Neural cell (in vitro differentiated cells): Measurements from ENCODE around the gene SYNJ1.

Source experiments
- EP300 ChIP-seq: fragments of 450-650 bp; conservative IDR thresholded peaks from 2 replicates; pipeline ENCODE4 v1.6.1; 2014; ENCODE audit warnings: antibody characterized with exemption, mild to moderate bottlenecking, moderate library complexity; ENCODE audit not compliant: poor library complexity, severe bottlenecking
- EZH2 ChIP-seq: fragments of 200-600, 300-800 bp; shearing (Covaris generic), sonication (generic); IDR thresholded peaks from 2 replicates; pipeline ENCODE4 v1.6.1; 2014; ENCODE audit warnings: antibody characterized with exemption, low read length, borderline replicate concordance, mild to moderate bottlenecking; ENCODE audit not compliant: insufficient read depth, poor library complexity, severe bottlenecking
- POLR2AphosphoS5 ChIP-seq: IDR thresholded peaks from 2 replicates; pipeline ENCODE4 v1.6.1; 2012
- RAD21 ChIP-seq: fragments of 450-650 bp; conservative IDR thresholded peaks from 2 replicates; pipeline ENCODE4 v1.6.1; 2014; ENCODE audit warnings: antibody characterized with exemption, mild to moderate bottlenecking, moderate library complexity
- REST ChIP-seq: IDR thresholded peaks from 2 replicates; pipeline ENCODE4 v1.6.1; 2012; ENCODE audit warnings: borderline replicate concordance
- TF ChIP-seq, protein P1 (sequence below): fragments of 450-650 bp; IDR thresholded peaks from 2 replicates; pipeline ENCODE4 v1.5.1; 2014; ENCODE audit warnings: antibody characterized with exemption, mild to moderate bottlenecking, moderate library complexity; ENCODE audit not compliant: poor library complexity, severe bottlenecking

- TF ChIP-seq POLR2AphosphoS5 (no peak), RAD21 (no peak), EP300 (no peak), EZH2 (no peak), REST (no peak)
- TF ChIP-seq, protein P1, sequence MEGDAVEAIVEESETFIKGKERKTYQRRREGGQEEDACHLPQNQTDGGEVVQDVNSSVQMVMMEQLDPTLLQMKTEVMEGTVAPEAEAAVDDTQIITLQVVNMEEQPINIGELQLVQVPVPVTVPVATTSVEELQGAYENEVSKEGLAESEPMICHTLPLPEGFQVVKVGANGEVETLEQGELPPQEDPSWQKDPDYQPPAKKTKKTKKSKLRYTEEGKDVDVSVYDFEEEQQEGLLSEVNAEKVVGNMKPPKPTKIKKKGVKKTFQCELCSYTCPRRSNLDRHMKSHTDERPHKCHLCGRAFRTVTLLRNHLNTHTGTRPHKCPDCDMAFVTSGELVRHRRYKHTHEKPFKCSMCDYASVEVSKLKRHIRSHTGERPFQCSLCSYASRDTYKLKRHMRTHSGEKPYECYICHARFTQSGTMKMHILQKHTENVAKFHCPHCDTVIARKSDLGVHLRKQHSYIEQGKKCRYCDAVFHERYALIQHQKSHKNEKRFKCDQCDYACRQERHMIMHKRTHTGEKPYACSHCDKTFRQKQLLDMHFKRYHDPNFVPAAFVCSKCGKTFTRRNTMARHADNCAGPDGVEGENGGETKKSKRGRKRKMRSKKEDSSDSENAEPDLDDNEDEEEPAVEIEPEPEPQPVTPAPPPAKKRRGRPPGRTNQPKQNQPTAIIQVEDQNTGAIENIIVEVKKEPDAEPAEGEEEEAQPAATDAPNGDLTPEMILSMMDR: no peak
These were observed 61.6 kb downstream of the SYNJ1 start for GRCh38 chr21:32666258-32666657.
